ENCODE data around the gene ETV3. TPM values are rescaled to one million over a fixed set of nuclear protein-coding genes. Genes with fewer than 3 reads are reported as not detected.

ETV3 gene
- total RNA-seq, 1 experiment from 2014 or later, result 21.2 TPM

GRCh38 chr1:157119448-157119847, 18.7 kb downstream of the ETV3 start (continued):
- no peak for TF ChIP-seq MAX (IDR thresholded peaks at IDR 0.05)
- TF ChIP-seq RAD21 (IDR thresholded peaks at IDR 0.05; ENCODE audit: low read depth), result no peak

- no peak overlapping the region for H3K4me2 ChIP-seq (ENCODE audit: low read length)
- H3K36me3 ChIP-seq (ENCODE audit: control insufficient read depth in 1 of 2, insufficient read depth in 2 of 2, low read length in 2 of 2), result peaks cover 5 to 6% of the 10 kb centered on the region in 2 experiments; a peak in 1 of 4 replicates
- no peak overlapping the region for H2AFZ ChIP-seq (ENCODE audit: low read depth, low read length, poor library complexity, severe bottlenecking)
- BruUV-seq (replicated peaks), result no TSS peak
- intact Hi-C loops (cut with micrococcal nuclease), result no loop called here
- RAD21 ChIA-PET (ENCODE audit: low non-redundant PET in 1 of 2, low total read pairs in 2 of 2, uncharacterized antibody in 2 of 2, unreplicated experiment in 2 of 2), result no interaction called here
- H3K9me3 ChIP-seq (ENCODE audit: control insufficient read depth in 1 of 2, insufficient read depth in 1 of 2, low read depth in 1 of 2, low read length in 2 of 2), result no peaks in the 10 kb centered on the region
- no peak overlapping the region for H3K9ac ChIP-seq (ENCODE audit: low read length)
- H3K4me3 ChIP-seq (replicated peaks in 1 of 2; ENCODE audit: low read depth in 1 of 2, low read length in 2 of 2), result no peak overlapping the region
- no peaks in the 10 kb centered on the region for H3K9me2 ChIP-seq (ENCODE audit: insufficient read depth)
- no peaks in the 10 kb centered on the region; the same call in 1 of the 2 replicates for H4K20me1 ChIP-seq (ENCODE audit: insufficient read depth)
- CTCF ChIA-PET, result no interaction called here
- TF ChIP-seq CEBPB (IDR thresholded peaks at IDR 0.05; ENCODE audit: low read depth) (no peak), ATF3 (IDR thresholded peaks at IDR 0.05) (no peak), FOSL1 (IDR thresholded peaks at IDR 0.05; ENCODE audit: low read depth) (no peak)
- H3K4me1 ChIP-seq (ENCODE audit: control insufficient read depth in 1 of 2, insufficient read depth in 2 of 2, low read length in 2 of 2), result no peaks in the 10 kb centered on the region
- POLR2A ChIA-PET, result no interaction called here
- ATAC-seq (no peak), DNase-seq (ENCODE audit: low read depth, low spot score) (no peak)
- H3K27me3 ChIP-seq (ENCODE audit: insufficient read depth, low read length), result peaks cover 3% of the 10 kb centered on the region; the same call in 1 of the 2 replicates
- no peak overlapping the region for H3K27ac ChIP-seq (ENCODE audit: low read depth, low read length)
- H3K79me2 ChIP-seq (ENCODE audit: insufficient read depth, low read length), result no peaks in the 10 kb centered on the region; the same call in 1 of the 2 replicates
Measured at GRCh38 chr1:157119008-157119407, 19.2 kb downstream of the ETV3 start.

GRCh38 chr1:157117527-157118057, 20.6 kb downstream of the ETV3 start:
- no peak overlapping the region for H3K27ac ChIP-seq (ENCODE audit: low read depth, low read length)
- H3K4me3 ChIP-seq (replicated peaks in 1 of 2; ENCODE audit: low read depth in 1 of 2, low read length in 2 of 2), result no peak overlapping the region
- intact Hi-C loops (cut with micrococcal nuclease), result no loop called here
- ChIA-PET POLR2A (no interaction called here), RAD21 (ENCODE audit: low non-redundant PET in 1 of 2, low total read pairs in 2 of 2, uncharacterized antibody in 2 of 2, unreplicated experiment in 2 of 2) (no interaction called here), CTCF (no interaction called here)
- no peak overlapping the region for H3K9ac ChIP-seq (ENCODE audit: low read length)
- H3K4me1 ChIP-seq (ENCODE audit: control insufficient read depth in 1 of 2, insufficient read depth in 2 of 2, low read length in 2 of 2), result no peaks in the 10 kb centered on the region
- H2AFZ ChIP-seq (ENCODE audit: low read depth, low read length, poor library complexity, severe bottlenecking), result no peak overlapping the region
- ATAC-seq (no peak), DNase-seq (ENCODE audit: low read depth, low spot score) (no peak)
- no peaks in the 10 kb centered on the region; the same call in 1 of the 2 replicates for H3K79me2 ChIP-seq (ENCODE audit: insufficient read depth, low read length)
- H4K20me1 ChIP-seq (ENCODE audit: insufficient read depth), result no peaks in the 10 kb centered on the region
- no peak overlapping the region for H3K4me2 ChIP-seq (ENCODE audit: low read length)
- H3K9me3 ChIP-seq (ENCODE audit: control insufficient read depth in 1 of 2, insufficient read depth in 1 of 2, low read depth in 1 of 2, low read length in 2 of 2), result no peaks in the 10 kb centered on the region
- BruUV-seq (replicated peaks), result no TSS peak
- H3K27me3 ChIP-seq (ENCODE audit: insufficient read depth, low read length), result peaks cover 3% of the 10 kb centered on the region; the same call in 1 of the 2 replicates
- no peaks in the 10 kb centered on the region for H3K9me2 ChIP-seq (ENCODE audit: insufficient read depth)
- peaks cover 0 to 2% of the 10 kb centered on the region in 2 experiments; a peak in 1 of 4 replicates for H3K36me3 ChIP-seq (ENCODE audit: control insufficient read depth in 1 of 2, insufficient read depth in 2 of 2, low read length in 2 of 2)
- TF ChIP-seq EZH2phosphoT487 (IDR thresholded peaks at IDR 0.05; ENCODE audit: borderline replicate concordance), result no peak
- TF ChIP-seq YY1 (IDR thresholded peaks at IDR 0.05; ENCODE audit: extremely low read depth, insufficient replicate concordance, low read depth, low read length), result no peak
- no peak for TF ChIP-seq EZH2 (IDR thresholded peaks at IDR 0.05)
- TF ChIP-seq TCF7L2 (IDR thresholded peaks at IDR 0.05; ENCODE audit: borderline replicate concordance, extremely low read depth, insufficient read depth, insufficient read length), result no peak
- TF ChIP-seq CEBPB (IDR thresholded peaks at IDR 0.05; ENCODE audit: low read depth), result no peak
- no peak for TF ChIP-seq RAD21 (IDR thresholded peaks at IDR 0.05; ENCODE audit: low read depth)
- TF ChIP-seq ZNF274 (IDR thresholded peaks at IDR 0.05; ENCODE audit: low read depth, low read length), result no peak
- TF ChIP-seq EGR1 (IDR thresholded peaks at IDR 0.05; ENCODE audit: low read depth), result no peak
- TF ChIP-seq ATF3 (IDR thresholded peaks at IDR 0.05), result no peak
- TF ChIP-seq CBX3 (IDR thresholded peaks at IDR 0.05; ENCODE audit: low read depth), result no peak
- TF ChIP-seq ZBTB33 (IDR thresholded peaks at IDR 0.05; ENCODE audit: extremely low read depth, insufficient replicate concordance, low read length), result no peak
- no peak for TF ChIP-seq SIN3A (IDR thresholded peaks at IDR 0.05; ENCODE audit: low read depth)
- no peak for TF ChIP-seq SP1 (IDR thresholded peaks at IDR 0.05; ENCODE audit: low read depth)
- no peak for TF ChIP-seq ZFX (IDR thresholded peaks at IDR 0.05)
- no peak for TF ChIP-seq JUND (IDR thresholded peaks at IDR 0.05)
